NCI-H2107 (cell line): ENCODE data around the gene PSME3.
A peak's percentile ranks its signal among the peaks of the same experiment; 100 is the strongest.

Experiments used
- DNase-seq: peaks from one replicate; lab custom pipeline; 2025; lab: John Stamatoyannopoulos, UW

The PSME3 gene

GRCh38 chr17:42832934-42833766, at the start of gene PSME3:
Gene PSME3 (plus strand): TSS chr17:42833397. CDS start chr17:42833632, 235 bp downstream.
- DNase-seq, result peak; percentile 76

GRCh38 chr17:42783791-42784138, 49.4 kb upstream of the PSME3 start:
- DNase-seq, result no peak

GRCh38 chr17:42784409-42784808, 48.8 kb upstream of the PSME3 start:
- no peak for DNase-seq

GRCh38 chr17:42784811-42785592, 48.2 kb upstream of the PSME3 start:
- no peak for DNase-seq

- DNase-seq, result no peak
Measured at GRCh38 chr17:42787266-42787665, 45.9 kb upstream of the PSME3 start.

GRCh38 chr17:42791948-42792347, 41.2 kb upstream of the PSME3 start:
- DNase-seq, result no peak

GRCh38 chr17:42792545-42792944, 40.7 kb upstream of the PSME3 start:
- DNase-seq, result no peak

- DNase-seq, result no peak
Measured at GRCh38 chr17:42795061-42795460, 38.1 kb upstream of the PSME3 start.

- DNase-seq, result no peak
Measured at GRCh38 chr17:42795465-42795864, 37.7 kb upstream of the PSME3 start.

- DNase-seq, result no peak
Measured at GRCh38 chr17:42796066-42796758, 37.0 kb upstream of the PSME3 start.

GRCh38 chr17:42797067-42798007, 35.9 kb upstream of the PSME3 start:
- no peak for DNase-seq

GRCh38 chr17:42798011-42798382, 35.2 kb upstream of the PSME3 start:
- DNase-seq, result no peak

- DNase-seq, result peak; percentile 46
Measured at GRCh38 chr17:42798383-42799380, 34.5 kb upstream of the PSME3 start, which contains the start of the genes CNTD1 and COA3. Gene CNTD1 (plus strand): TSS chr17:42798861. CDS start chr17:42799068, 207 bp downstream. Gene COA3 (minus strand): TSS chr17:42798704. CDS start chr17:42798681, 23 bp downstream.

GRCh38 chr17:42803074-42803883, 29.9 kb upstream of the PSME3 start:
- no peak for DNase-seq

- no peak for DNase-seq
Measured at GRCh38 chr17:42804918-42805367, 28.3 kb upstream of the PSME3 start.

GRCh38 chr17:42806249-42806648, 26.9 kb upstream of the PSME3 start:
- DNase-seq, result no peak

GRCh38 chr17:42809250-42809649, 23.9 kb upstream of the PSME3 start:
- no peak for DNase-seq

GRCh38 chr17:42814633-42815399, 18.4 kb upstream of the PSME3 start:
- peak; percentile 46 for DNase-seq
